ENCODE results near the gene HARBI1.

GRCh38 chr11:46609386-46609785 lies 7.6 kb downstream of the HARBI1 start:
- TF ChIP-seq POLR2A (IDR thresholded peaks at IDR 0.05), result no peak
- no peak for TF ChIP-seq CTCF (IDR thresholded peaks at IDR 0.05)

Data from suprapubic skin (tissue), 3 donors.